Stimulated activated CD4-positive, alpha-beta T cell treated with anti-CD3 and anti-CD28 coated beads, Interleukin-12 subunit alpha, Interleukin-12 subunit beta, amount 100 ng/mL, for 48 hours (primary cell): ENCODE measurements around the gene LUZP4.
"Not testable (repeated sequence)": the region's sequence is repeated elsewhere in the genome, so short reads cannot be mapped to it uniquely, and the experiment has no call there.

Source experiments
- DNase-seq, 3 donors: peaks; one replicate each; pipeline ENCODE4 v3.0.0-alpha.2; 2020; ENCODE audit warnings: low read depth in 2 of 3, low spot score in 1 of 3

The LUZP4 gene

GRCh38 chrX:115337491-115338144, 48.1 kb downstream of the LUZP4 start:
- DNase-seq = no peak

- DNase-seq = no peak
These were observed 50.0 kb downstream of the LUZP4 start for GRCh38 chrX:115339441-115340025.

- DNase-seq = no peak
These were observed 51.9 kb downstream of the LUZP4 start for GRCh38 chrX:115341421-115341820.

GRCh38 chrX:115344885-115345614, 55.5 kb downstream of the LUZP4 start:
- no peak for DNase-seq

- DNase-seq = no peak
These were observed 56.1 kb downstream of the LUZP4 start for GRCh38 chrX:115345615-115346014.

- not testable (repeated sequence) for DNase-seq
These were observed 57.2 kb downstream of the LUZP4 start for GRCh38 chrX:115346738-115347137.

GRCh38 chrX:115348446-115349225, 59.1 kb downstream of the LUZP4 start:
- no peak for DNase-seq

GRCh38 chrX:115350711-115351381, 61.3 kb downstream of the LUZP4 start:
- DNase-seq = no peak

GRCh38 chrX:115356369-115356768, 66.9 kb downstream of the LUZP4 start:
- DNase-seq = no peak
